ENCODE measurements around the gene GRN. TPM values are rescaled to one million over a fixed set of nuclear protein-coding genes. Genes with fewer than 3 reads are reported as not detected.

GRN gene
- total and polyA plus RNA-seq, 9 of the 15 experiments (the other 6 are each of a cell fraction or from before 2014, with no cell fraction given): 5.4 to 75.3 (median 20.7) TPM

- TF ChIP-seq MGA (IDR thresholded peaks at IDR 0.05) (peak; percentile 92), ZNF395 (CRISPR knock-in tag; IDR thresholded peaks at IDR 0.05) (peak; percentile 66; the same call in 1 of the 2 replicates), TGIF2 (CRISPR knock-in tag; IDR thresholded peaks at IDR 0.05) (no peak), NCOR1 (IDR thresholded peaks at IDR 0.05) (no peak), YY1 (IDR thresholded peaks at IDR 0.05; ENCODE audit: borderline replicate concordance in 1 of 3, control insufficient read depth in 1 of 3, extremely low read depth in 1 of 3, insufficient read depth in 3 of 3, insufficient read length in 1 of 3, insufficient replicate concordance in 2 of 3, low read depth in 1 of 3, low read length in 2 of 3) (no peak)
These were observed 18.1 kb upstream of the GRN start (continued) for GRCh38 chr17:44326861-44327444.

All from K562 (cell line).